Endometrial microvascular endothelial cells (primary cell): ENCODE results near the gene GBF1. TPM values are rescaled to one million over a fixed set of nuclear protein-coding genes. Genes with fewer than 3 reads are reported as not detected.

ENCODE experiments used
- in situ Hi-C: cut with HindIII; loops from 2 replicates; pipeline ENCODE4 v1.10.0; 2017; ENCODE audit warnings: low sequenced_read_pairs, low pct_unique_long_range_greater_than_20kb; ENCODE audit errors: inconsistent ontology term
- total RNA-seq: library from RNA; depleted of rRNA; stranded (reverse); fragments of >200 nt; gene quantifications from one replicate; pipeline ENCODE4 v1.2.3, GENCODE V29; 2015; ENCODE audit errors: inconsistent ontology term

The GBF1 gene
- total RNA-seq, 1 donor from 2014 or later: 47.4 TPM

DNA sequence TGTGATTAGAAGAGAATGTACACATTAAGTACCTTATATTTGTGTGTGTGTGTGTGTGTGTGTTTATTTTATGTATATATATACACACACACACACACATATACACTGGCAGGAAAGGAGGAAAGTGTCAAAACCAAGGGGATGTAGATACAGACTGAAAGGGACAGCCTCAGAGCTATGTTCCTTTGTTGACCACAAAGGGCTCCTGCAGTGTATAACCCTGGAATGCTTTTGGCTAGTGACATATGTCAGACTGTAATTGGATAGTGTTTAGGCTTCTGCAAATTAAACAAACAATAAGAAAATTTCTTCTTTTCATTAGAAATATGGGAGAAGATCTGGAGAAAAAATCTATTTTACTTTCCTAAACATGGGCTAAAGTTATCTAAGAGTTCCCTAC is 15.9 kb downstream of the GBF1 start:
- in situ Hi-C loops: loop anchor here (5.0 kb wide), 1 partner anchor 34 kb away; the partner anchor contains the start of gene ELOVL3

DNA sequence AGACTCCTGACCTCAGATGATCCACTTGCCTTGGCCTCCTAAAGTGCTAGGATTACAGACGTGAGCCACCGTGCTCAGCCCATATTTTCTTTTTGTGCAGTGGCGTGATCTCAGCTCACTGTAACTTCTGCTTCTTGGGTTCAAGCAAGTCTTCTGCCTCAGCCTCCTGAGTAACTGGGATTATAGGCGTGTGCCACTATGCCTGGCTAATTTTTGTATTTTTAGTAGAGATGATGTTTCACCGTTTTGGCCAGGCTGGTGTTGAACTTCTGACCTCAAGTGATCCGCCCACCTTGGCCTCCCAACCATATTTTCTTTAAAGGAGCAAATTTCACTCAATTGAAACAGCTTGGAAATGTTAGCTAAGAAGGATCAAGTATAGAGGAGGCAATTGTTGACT is 16.5 kb downstream of the GBF1 start:
- in situ Hi-C loops: loop anchor here (5.0 kb wide), 1 partner anchor 35 kb away; the partner anchor contains the start of gene ELOVL3

DNA sequence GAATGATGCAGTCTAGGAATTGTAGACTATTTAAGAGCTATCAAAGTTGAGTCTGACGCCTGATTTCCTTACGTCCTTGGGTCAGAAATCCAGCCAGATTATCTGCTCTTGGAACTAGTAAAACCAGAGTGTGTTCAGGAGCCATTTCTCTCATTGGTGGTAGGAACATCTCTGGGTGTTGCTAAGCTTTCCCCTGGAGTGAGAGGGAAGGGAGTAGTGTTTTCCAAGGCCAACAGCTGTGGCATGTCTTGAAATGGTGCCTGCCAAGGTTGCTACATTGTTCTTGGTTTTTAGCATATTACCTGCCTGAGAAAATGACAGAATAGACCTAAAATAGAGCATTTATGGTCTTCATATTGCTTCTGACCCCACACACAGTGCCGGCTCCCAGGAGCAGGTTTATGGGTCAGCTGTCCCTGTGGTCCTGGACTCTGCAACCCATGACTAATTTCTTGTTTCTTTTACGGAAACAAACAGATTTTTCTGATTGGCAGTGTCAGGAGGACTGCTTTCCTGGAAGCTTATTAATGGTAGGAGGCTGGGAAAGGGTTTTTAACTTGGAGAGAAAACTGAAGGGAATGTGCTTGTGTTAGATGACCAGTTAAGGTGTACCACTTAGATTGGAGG is 17.5 kb downstream of the GBF1 start:
- in situ Hi-C loops: loop anchor here (5.0 kb wide), 1 partner anchor 36 kb away; the partner anchor contains the start of gene ELOVL3

DNA sequence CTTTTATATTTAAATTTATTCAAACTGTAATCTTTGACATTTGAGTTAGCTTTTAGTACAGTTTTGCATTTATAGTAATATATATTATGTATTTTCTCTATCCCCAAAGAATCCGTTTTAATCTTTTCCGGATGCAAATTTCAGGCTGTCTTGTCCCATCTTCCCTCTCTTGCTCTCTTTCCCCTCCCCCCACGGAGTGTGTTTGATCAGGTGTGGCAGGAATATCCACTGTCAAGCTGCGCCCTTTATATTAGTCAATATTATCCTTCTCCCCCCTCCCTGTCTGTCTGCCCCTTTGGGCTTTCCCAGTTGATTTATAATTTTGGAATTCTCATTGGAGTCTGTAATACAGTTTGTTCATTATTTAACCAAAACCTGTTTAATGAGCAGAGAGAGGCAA is 19.0 kb downstream of the GBF1 start:
- in situ Hi-C loops: loop anchor here (5.0 kb wide), 1 partner anchor 37 kb away; the partner anchor contains the start of gene ELOVL3

DNA sequence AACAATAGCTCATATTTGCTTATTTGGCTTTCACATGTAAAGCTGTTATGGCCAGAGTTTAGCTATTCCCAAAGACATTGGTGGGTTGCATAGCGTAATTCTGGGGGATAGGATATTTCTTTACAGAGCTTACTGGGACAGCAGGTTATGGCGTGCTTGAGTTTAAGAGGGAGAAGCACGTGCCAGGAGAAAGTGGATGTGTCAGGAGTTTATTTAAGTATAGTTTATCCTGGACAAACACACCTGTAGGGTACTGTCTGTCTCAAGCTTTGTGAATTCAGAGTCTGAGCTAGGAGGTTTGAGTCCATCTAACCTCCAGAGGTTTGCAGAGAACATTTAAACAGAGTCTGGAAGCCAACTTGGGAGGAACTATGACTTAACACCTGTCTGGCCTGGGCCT is 21.3 kb downstream of the GBF1 start:
- in situ Hi-C loops: no loop called here

DNA sequence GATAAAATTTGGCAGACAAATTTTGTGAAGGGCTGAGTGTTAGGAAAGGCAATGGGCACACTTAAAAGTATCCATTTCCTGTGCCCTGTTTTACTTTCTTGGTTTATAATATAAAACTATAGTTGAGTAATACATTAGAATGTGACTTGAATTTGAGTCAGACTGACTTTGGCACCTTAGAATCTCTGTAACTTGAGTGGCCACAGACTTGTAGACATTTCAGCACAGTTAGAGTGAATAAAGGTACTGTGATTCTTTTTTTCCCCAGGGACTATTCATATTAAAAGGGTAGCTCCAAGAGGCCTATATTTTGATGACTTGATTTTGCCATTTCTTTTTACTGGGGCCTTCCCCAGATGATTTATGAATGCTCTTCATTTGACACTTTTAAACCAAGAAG is 22.4 kb downstream of the GBF1 start:
- in situ Hi-C loops: no loop called here

DNA sequence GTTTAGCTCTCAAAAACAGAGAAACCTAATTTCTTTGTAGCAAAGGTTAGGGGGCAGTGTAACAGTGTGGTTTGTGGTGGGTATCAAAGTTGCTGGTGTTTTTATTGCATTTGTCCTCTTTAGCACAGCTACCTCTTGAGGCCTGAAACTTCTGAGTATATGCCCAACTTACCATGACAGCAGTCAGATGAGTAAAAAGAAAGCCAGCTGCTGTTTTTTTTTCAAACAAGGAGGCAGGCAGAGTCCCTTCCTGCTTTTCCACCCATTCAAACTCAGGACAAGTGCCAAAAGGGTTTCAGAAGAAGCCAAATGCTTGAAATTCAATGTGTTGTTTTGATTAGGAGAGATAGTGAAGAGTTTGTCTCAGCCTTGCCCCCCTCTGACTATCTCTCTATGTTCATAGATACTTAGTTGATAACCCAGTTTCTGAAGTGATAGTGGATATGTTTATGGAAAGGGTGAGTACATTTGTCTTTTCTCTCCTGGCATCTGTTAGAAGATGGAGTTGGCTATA is 23.1 kb downstream of the GBF1 start:
- in situ Hi-C loops: no loop called here

DNA sequence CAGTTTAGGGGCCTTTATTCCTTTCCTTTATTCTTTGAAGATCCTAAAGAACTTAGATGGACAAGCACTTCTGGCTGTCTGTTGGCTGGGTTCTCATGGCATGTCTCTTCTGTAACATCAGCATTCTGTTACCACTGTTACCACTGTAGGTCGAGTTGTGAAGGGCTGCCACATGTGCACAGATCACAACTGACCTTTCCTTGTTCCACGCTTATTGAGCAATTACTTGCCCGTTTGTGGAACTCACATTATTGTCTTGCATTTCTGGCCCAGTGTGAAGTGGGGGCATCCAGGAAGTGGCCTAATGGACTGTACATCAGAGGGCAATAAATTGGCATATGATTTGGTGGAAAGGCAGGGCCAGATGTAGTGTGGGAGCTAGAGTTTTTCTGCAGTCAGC is 23.7 kb downstream of the GBF1 start:
- in situ Hi-C loops: no loop called here

DNA sequence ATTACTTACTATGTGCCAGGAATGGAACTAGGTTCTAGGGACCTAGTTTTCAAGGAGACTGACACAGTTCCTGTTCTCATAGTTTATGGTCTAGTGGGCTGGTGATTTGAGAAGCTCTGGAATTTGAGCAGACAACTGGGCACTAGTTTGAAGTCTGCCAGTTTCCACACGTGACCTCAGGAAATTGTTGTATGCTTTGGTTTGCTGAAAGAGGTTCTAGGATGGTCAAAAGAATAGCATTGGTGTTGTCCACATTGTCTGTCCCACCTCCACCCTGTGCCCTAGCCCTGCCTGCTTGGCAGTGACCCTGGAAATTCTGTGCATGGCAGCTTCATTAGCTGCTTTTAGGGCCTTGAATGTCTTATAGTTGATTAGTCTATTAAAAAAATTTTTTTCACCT is 28.7 kb downstream of the GBF1 start:
- in situ Hi-C loops: no loop called here

DNA sequence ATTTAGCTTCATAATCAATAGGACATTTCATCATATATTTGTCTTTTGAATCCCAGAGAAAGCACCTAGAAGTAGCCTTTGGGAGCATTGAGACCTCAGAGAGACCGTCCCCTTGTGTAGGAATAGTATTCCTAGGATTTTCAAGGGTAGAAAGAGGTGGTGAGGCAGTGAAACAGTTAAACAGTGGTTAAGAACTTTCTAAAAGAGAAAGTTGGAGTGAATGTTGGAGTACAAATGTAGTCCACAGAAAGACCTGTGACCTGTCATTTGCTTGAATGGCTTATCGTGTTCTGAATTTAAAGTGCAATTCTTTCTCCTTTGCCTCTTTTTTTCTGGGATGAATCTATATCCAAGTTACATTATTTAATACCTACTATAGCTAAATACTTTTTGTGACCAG is 30.0 kb downstream of the GBF1 start:
- in situ Hi-C loops: no loop called here

DNA sequence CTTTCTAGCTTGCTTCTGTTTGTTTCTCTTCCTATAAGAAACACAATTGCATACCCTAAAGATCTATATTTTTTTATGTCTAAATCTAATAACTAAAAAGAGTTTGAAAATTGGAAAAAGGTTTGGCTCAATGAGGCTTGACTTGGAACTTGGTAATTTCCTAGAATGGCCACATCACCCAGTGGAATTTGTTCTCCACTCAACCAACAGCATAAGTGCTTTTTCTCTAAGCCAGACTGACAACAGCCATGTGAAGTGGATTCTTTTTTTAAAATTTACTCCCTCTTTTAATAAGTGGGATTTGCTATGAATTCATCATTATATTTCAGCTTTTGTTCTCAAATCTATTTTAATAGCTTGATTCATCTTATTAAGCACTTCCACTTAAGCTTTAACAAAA is 33.8 kb downstream of the GBF1 start:
- in situ Hi-C loops: no loop called here

DNA sequence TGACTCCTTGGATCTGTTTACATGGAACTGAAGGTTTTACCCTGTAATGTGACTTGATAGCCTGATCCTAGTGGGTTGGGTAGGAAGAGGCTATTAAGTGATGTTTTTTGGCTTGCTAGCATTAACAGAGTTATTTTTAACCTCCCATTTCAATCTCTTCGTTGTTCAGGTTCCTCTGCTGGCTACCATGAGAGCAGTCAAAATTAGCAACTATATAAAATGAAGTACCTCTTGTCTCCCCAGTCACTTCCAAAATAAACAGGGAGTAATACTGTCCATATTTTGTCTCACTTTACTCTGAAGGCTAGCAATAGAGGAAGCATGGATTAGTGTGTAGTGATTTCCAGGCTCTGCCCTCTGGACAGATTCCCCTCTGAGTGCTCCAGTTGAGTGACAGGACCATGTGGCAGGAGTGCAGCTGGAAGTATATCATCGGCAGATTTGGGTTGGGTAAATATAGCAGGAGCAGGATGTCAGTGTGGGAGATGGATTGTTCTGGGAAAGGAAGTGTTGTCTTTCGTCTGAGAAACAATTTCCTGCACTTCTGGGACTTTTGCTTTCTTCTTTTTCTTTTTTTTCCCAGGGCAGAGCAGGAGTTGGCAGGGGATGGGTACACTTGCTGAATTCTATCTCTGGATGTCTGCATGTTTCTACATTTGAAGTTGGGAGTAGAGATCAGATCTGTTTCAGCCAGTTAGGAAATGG is 35.2 kb downstream of the GBF1 start:
- in situ Hi-C loops: no loop called here

DNA sequence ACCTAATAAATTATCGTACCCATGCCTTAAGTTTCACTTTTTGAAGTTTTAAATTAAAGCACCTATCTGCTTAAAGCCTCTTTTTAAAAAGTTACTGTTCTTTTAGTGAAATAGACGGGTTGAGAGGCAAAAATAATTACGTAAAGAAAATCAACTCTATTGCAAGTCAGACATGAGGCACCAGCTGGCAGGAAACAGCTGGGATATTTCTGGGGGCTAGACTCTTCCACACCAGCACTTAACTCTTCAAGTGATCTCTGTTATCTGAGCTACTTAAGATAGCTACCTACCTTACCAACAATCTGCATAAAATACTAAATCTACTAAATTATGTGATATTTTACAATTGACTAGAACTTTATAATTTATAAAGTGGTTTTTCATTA is 35.8 kb downstream of the GBF1 start:
- in situ Hi-C loops: no loop called here

DNA sequence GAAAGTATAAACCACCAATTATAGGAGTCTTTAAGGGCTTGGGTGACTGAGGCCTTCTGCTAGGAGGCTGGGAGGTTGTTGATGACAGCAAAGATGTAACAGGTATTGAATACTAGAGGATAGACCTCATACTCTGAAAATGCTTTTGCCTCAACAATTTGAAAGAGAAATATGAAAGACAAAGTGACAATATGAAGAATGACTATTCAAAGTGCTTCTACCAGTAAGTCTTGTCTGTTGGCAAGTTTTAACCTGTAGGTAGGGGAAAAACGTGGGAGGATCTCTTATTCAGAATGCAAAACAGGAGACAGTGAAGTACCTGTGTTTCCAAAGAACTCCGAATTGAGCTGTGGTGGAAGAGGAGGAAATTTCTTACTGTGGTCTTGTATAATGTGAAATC is 38.2 kb downstream of the GBF1 start:
- in situ Hi-C loops: no loop called here

DNA sequence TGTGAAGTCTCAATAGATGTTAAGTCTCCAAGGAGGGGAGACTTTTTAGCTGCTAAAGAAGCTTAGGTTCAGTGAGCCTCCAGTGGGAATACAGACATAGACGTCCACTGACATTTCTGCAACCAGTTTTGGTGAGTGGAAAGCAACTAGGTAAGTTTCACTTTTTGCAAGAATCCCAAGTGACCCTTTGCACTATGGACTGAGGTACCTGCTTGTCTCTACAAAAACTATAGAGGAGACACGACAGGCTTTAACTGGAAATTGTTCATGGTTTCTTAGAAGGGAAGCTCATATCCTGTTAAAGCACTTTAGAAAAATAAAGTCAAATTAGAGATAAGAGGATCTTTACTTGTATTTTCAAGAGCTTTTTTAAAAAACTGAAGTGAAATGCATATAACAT is 38.6 kb downstream of the GBF1 start:
- in situ Hi-C loops: no loop called here

DNA sequence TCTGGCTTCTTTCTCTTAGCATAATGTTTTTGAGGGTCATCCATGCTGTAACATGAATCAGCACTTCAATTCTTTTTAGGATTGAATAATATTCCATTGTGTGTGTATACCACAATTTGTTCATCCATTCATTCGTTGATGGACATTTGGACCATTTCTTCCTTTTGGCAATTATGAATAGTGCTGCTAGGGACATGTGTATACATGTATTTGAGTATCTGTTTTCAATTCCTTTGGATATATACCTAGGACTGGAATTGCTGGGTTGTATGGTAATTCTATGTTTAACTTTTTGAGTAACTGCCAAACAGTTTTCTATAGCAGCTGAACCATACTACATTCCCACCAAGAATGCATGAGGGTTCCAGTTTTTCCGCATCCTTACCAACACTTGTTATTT is 39.2 kb downstream of the GBF1 start:
- in situ Hi-C loops: no loop called here

DNA sequence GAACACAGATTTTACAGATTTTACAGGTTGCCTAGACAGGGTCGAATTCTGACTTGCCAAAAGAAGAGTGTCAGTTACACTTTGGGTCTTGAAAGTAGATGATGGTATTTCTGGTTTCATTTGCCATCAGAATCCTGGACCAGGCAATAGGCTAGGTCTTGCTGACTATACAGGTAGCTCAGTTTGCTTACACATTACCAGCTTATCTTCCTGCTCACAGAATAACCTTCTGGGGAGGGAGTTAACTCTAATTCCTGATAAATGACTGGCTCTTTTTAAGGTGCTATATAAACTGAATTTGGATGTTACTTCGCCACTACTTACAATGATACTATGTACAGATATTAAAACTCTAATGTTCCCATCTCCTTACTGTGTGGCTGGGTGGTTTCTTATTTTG is 39.8 kb downstream of the GBF1 start:
- in situ Hi-C loops: no loop called here

DNA sequence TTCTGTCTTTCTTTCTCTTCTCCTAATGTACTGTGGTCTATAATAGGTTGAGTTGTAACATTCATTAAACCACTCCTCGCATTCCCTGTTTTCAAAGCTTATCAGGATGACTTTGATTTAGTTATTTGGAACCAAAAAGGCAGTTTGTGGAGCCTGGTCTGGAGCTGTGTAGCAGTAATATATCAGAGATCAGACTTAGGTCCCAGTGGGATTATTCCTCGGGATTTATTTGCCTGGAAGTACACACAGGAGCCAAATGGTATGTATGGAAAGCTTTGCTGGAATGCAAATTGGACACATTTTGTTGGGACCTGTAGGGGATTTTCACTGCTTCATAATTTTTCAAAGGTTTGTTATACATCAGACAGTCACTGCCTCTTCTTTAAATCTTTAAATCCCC is 40.9 kb downstream of the GBF1 start:
- in situ Hi-C loops: no loop called here

DNA sequence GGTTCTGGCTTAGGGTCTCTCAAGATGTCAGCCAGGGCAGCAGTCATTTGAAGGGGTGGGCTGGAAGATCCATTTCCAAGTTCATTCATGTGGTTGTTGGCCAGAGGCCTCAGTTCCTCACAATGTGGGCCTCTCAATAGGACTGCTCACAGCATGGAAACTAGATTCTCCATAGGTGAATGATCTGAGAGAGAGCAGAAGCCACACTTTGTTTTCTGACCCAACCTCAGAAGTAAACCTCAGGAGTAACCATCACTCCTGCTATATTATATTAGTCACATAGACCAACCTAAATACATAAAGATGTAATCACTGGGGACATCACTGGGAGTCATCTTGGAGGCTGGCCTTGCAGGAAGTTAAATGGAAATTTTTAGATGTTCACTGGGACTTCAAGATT is 42.2 kb downstream of the GBF1 start:
- in situ Hi-C loops: no loop called here

DNA sequence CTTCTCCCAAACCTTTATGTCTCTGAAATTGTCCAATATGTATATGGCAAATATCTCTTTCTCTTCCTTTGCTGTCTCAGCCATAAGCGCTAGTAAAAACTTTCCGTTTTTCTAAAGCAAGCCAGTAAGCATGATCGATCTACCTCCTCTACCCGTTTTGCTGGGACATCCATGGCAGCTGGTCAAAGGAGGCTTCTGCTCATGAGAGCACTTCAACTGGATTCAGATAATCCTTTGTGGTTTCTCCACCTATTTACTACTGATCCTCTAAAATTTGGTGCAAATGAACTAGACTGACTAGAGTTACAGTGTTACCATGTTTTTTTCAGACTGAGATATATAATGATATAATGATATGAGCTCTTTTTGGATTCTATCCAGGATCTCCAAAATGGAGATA is 42.7 kb downstream of the GBF1 start:
- in situ Hi-C loops: no loop called here
